HG03520 (cell line): Measurements from ENCODE around the gene ALDH1B1.

Experiments used
- ATAC-seq: cut with Tn5 transposase; IDR thresholded peaks from one replicate; pipeline ENCODE4 v1.9.1; 2021; ENCODE audit warnings: mild to moderate bottlenecking, moderate library complexity; ENCODE audit not compliant: unreplicated experiment

ALDH1B1 gene

GRCh38 chr9:38413283-38413682 is 20.8 kb downstream of the ALDH1B1 start:
- no peak for ATAC-seq

GRCh38 chr9:38414040-38414723 is 21.7 kb downstream of the ALDH1B1 start:
- no peak for ATAC-seq

- no peak for ATAC-seq
Observed at GRCh38 chr9:38415856-38416255, 23.4 kb downstream of the ALDH1B1 start.

- no peak for ATAC-seq
Observed at GRCh38 chr9:38416461-38416860, 24.0 kb downstream of the ALDH1B1 start.

- peak; percentile 49 for ATAC-seq
Observed at GRCh38 chr9:38417003-38417945, 24.8 kb downstream of the ALDH1B1 start.

GRCh38 chr9:38418366-38418765 is 25.9 kb downstream of the ALDH1B1 start:
- ATAC-seq: no peak

GRCh38 chr9:38419181-38419580 is 26.7 kb downstream of the ALDH1B1 start:
- ATAC-seq: no peak

GRCh38 chr9:38421498-38422211 is 29.2 kb downstream of the ALDH1B1 start:
- ATAC-seq: no peak

GRCh38 chr9:38422555-38423260 is 30.2 kb downstream of the ALDH1B1 start:
- no peak for ATAC-seq

- no peak for ATAC-seq
Observed at GRCh38 chr9:38423273-38423972, 30.9 kb downstream of the ALDH1B1 start.

GRCh38 chr9:38423973-38424843 is 31.7 kb downstream of the ALDH1B1 start, which contains the start of gene IGFBPL1:
IGFBPL1 (minus strand) TSS chr9:38424454; CDS start chr9:38424424, 30 bp downstream.
- no peak for ATAC-seq

- no peak for ATAC-seq
Observed at GRCh38 chr9:38424918-38425317, 32.4 kb downstream of the ALDH1B1 start.

GRCh38 chr9:38428062-38428461 is 35.6 kb downstream of the ALDH1B1 start:
- ATAC-seq: no peak

GRCh38 chr9:38431116-38431515 is 38.6 kb downstream of the ALDH1B1 start:
- ATAC-seq: no peak

- ATAC-seq: no peak
Observed at GRCh38 chr9:38432922-38433510, 40.5 kb downstream of the ALDH1B1 start.

- no peak for ATAC-seq
Observed at GRCh38 chr9:38434365-38434764, 41.9 kb downstream of the ALDH1B1 start.

GRCh38 chr9:38434853-38435252 is 42.4 kb downstream of the ALDH1B1 start:
- ATAC-seq: no peak

- no peak for ATAC-seq
Observed at GRCh38 chr9:38435521-38435920, 43.0 kb downstream of the ALDH1B1 start.

- no peak for ATAC-seq
Observed at GRCh38 chr9:38436708-38437107, 44.2 kb downstream of the ALDH1B1 start.
